NCI-H2196 (cell line): ENCODE measurements around the gene TINAGL1.

ENCODE experiments used
- DNase-seq: peaks from one replicate; lab custom pipeline; 2025; ENCODE audit not compliant: unreplicated experiment; lab: John Stamatoyannopoulos, UW

TINAGL1 gene, protein sequence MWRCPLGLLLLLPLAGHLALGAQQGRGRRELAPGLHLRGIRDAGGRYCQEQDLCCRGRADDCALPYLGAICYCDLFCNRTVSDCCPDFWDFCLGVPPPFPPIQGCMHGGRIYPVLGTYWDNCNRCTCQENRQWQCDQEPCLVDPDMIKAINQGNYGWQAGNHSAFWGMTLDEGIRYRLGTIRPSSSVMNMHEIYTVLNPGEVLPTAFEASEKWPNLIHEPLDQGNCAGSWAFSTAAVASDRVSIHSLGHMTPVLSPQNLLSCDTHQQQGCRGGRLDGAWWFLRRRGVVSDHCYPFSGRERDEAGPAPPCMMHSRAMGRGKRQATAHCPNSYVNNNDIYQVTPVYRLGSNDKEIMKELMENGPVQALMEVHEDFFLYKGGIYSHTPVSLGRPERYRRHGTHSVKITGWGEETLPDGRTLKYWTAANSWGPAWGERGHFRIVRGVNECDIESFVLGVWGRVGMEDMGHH

DNA sequence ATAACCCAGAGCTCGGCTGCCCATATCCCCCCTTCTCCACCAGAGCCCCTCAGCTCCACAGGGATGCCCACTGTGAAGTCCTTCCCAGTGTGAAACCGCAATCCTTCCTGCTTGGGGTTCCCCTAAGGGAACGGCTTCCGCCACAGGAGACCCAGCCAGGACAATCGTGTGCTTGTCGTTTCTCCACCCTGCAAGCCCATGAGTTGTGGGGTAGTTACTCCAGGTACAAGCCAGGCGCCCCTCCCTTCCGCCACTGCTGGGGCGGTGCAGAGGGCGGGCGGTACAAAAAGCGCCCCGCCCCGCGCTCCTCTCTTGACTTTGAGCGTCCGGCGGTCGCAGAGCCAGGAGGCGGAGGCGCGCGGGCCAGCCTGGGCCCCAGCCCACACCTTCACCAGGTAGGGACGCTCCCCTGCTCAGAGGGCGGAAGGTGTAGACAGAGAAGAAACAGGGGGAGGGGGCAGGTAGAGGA, at the start of gene TINAGL1:
TINAGL1 (plus strand) TSS at position 315 of the 469 bp plus-strand sequence. CDS start 634 bp downstream, outside the sequence.
- no peak for DNase-seq

- no peak for DNase-seq
These were observed 46.2 kb upstream of the TINAGL1 start for GRCh38 chr1:31529999-31530684.

DNA sequence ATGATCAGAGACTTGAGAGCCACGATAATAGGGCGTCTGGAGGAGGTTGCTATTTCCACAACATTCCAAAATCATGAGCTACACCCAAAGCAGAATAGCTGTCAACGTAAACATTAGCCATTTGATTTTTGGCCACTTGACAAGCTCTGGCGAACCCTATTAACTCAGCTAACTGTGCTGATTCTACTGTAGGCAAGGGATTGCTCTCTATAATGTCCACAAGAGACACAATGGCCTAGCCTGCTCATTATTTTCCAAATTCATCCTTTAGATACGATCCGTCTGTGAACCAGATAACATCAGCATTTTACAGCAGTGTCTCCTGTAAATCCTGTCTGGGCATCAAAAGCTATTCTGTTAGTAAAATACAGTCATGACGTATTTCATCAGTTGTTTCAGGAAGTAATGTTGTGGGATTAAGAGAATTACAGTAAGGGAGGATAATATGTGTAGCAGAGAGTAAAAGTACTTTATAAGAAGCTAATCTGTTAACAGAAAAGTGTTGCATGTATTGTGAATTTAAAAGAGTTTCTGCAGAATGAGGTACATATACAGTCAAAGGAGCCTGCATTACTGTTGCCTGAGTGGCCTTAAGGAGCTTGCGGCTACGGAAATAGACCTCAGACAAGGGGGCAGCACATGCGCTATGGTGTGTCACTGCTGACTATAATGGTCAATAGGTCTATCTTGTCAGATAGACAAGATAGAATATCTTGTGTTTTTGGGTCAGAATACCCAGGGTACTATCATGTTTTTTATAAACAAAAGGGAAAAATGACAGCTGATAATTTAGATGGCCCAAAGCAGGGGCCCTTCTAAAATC, 44.9 kb upstream of the TINAGL1 start:
- no peak for DNase-seq

- DNase-seq = no peak
These were observed 44.1 kb upstream of the TINAGL1 start for GRCh38 chr1:31532173-31532572.

DNA sequence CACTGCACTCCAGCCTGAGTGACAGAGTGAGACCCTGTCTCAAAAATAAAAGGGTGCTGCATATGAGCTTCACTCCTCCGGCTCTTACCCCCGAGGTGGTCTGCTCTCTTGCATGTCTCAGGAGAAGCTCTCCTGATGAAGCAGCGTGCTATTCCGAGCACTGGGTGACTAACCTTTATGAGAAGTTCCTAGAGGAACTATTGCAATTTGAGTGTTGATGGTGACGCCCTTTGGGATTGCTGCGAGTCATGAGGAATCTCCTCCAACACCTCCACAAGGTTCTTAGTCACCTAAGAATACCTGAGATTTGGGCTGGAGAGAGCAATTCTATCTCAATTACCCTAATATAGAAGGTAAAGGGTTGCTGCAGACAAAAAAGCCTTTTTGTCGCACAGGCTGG, 40.8 kb upstream of the TINAGL1 start:
- no peak for DNase-seq

DNA sequence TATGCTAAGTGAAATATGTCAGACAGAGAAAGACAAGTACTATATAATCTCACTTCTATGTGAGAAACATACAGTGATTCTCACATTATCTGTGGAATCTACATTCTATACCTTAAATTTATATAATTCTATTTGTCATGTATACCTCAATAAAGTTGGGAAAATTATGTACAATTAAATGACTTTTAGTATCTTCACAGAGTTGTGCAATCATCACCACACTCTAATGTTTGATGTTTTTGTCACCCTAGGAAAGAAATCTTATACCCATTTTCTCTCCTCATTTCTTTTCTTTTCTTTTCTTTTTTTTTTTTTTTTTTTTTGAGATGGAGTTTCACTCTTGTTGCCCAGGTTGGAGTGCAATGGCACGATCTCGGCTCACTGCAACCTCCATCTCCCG, 37.0 kb upstream of the TINAGL1 start:
- no peak for DNase-seq

- DNase-seq = no peak
These were observed 35.1 kb upstream of the TINAGL1 start for GRCh38 chr1:31541194-31541593.

- DNase-seq = no peak
These were observed 30.3 kb upstream of the TINAGL1 start for GRCh38 chr1:31545927-31546540.

GRCh38 chr1:31548534-31548906, 27.8 kb upstream of the TINAGL1 start:
- no peak for DNase-seq

GRCh38 chr1:31548907-31549808, 27.2 kb upstream of the TINAGL1 start:
- DNase-seq = peak; percentile 88

DNA sequence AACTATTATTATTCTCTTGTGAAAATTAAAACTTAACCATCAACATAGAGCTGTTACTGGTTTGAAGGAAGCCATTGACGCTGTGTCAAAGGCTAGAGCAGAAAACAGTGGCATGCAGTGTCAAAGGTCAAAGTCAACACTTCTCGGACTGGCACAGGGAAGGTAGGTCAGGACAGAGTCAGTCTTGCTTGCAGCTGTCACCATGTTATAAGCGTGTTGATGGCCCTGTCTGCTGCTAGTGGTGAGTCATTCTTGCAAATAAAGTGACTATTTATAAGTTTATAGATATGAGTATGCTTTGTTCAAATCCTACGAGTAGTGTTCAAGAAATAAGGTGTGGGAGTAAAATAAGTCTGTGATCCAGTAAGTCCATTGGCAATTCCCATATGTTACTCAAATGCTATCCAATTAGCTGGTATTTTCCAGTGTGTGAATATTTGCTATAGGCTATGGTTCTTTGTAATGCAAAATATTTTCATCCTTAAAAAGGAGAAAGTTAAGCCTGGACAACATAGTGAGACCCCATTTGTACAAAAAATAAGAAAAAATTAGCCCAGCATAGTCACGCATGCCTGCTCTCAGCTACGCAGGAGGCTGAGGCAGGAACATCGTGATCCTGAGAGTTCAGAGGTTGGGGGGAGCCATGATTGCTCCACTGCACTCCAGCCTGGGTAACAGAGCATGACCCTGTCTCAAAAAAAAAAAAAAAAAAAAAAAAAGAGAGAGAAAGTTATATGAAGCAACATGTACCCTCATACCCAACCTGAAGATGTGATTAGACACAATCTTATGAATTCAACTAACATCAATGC, 26.3 kb upstream of the TINAGL1 start:
- DNase-seq = no peak

GRCh38 chr1:31551208-31551607, 25.1 kb upstream of the TINAGL1 start:
- no peak for DNase-seq

- no peak for DNase-seq
These were observed 23.8 kb upstream of the TINAGL1 start for GRCh38 chr1:31552489-31552888.

GRCh38 chr1:31556481-31557006, 19.8 kb upstream of the TINAGL1 start:
- no peak for DNase-seq

DNA sequence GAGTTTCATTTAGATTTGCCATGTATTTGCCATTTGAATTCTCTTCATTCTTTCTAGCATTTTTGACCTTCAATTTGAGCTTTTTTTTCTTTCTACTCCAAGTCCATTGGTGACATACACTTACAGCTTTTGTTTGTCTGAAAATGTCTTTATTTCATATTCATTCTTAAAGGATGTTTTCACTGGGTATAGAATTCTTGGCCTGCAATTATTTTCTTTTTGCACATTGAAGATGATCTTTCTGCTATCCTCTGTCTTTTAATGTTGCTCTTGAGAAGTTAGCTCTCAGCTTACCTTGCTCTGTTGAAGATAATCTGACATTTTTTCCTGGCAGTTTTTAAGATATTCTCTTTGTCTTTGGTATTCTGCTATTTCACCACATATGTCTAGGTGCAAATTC, 16.6 kb upstream of the TINAGL1 start:
- no peak for DNase-seq

DNA sequence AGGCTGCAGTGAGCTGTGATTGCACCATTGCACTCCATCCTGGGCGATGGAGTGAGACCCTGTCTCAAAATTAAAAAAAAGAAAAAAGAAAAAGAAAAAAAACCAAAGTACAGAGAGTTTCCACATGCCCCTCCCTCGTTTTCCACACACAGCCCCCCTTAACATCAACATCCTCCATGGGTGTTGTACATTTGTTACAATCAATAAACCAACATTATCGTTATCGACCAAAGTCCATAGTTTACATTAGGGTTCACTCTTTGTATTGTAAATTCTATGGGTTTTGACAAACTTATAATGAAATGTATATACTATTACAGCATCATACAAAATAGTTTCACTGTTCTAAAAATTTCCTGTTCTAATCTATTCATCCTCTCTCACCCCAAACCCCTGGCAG, 15.9 kb upstream of the TINAGL1 start:
- no peak for DNase-seq

GRCh38 chr1:31562707-31563360, 13.5 kb upstream of the TINAGL1 start:
- DNase-seq = no peak

DNA sequence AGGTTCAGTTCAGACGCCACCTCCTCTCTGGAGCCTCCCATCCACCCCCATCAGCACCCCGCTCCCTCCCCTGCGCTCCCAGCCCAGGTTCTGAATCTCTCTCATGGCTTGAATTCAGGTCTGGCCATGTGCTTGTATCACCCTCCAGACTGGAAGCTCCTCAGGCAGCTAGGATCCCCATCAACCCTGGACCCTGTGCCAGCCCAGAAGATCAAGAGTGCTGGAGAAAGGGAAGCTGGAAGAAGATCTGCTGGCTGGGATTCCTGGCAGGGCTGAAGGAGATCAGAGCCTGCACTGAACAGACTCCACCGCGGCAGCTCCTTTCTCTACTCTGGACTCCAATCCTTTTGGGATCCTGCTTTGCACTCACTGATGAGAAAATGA, 11.7 kb upstream of the TINAGL1 start:
- DNase-seq = no peak
